RWPE2 (cell line): ENCODE measurements around the gene XIRP2.
"Not testable (repeated sequence)": the region's sequence is repeated elsewhere in the genome, so short reads cannot be mapped to it uniquely, and the experiment has no call there.

Experiments used
- ATAC-seq: fragments of 200-7000 bp; cut with Tn5 transposase; 3 replicates; pipeline ENCODE4 v1.9.1; 2021; ENCODE audit warnings: low read depth
- DNase-seq: peaks from one replicate; pipeline ENCODE4 v3.0.0-alpha.2; 2020; ENCODE audit warnings: low spot score
- H3K27ac ChIP-seq: fragments of 450-650 bp; 2 replicates; pipeline ENCODE4 v1.5.1; 2017; ENCODE audit warnings: mild to moderate bottlenecking; ENCODE audit not compliant: poor library complexity, severe bottlenecking
- H3K27me3 ChIP-seq: fragments of 250-450 bp; sonication (Bioruptor Pico); 2 replicates; pipeline ENCODE4 v1.5.1; 2021; ENCODE audit warnings: mild to moderate bottlenecking, moderate library complexity; ENCODE audit not compliant: insufficient read depth, poor library complexity, severe bottlenecking
- H3K36me3 ChIP-seq: fragments of 250-450 bp; sonication (Bioruptor Pico); 2 replicates; pipeline ENCODE4 v1.5.1; 2020; ENCODE audit warnings: low read depth, mild to moderate bottlenecking, moderate library complexity
- H3K4me1 ChIP-seq: fragments of 250-450 bp; sonication (Bioruptor Pico); 2 replicates; pipeline ENCODE4 v1.5.1; 2021; ENCODE audit warnings: mild to moderate bottlenecking, moderate library complexity; ENCODE audit not compliant: insufficient read depth, poor library complexity, severe bottlenecking
- H3K4me3 ChIP-seq: fragments of 250-450 bp; sonication (Bioruptor Pico); 2 replicates; pipeline ENCODE4 v1.5.1; 2021; ENCODE audit warnings: mild to moderate bottlenecking, moderate library complexity; ENCODE audit not compliant: severe bottlenecking
- H3K9me3 ChIP-seq: fragments of 250-450 bp; sonication (Bioruptor Pico); 2 replicates; pipeline ENCODE4 v1.5.1; 2021; ENCODE audit warnings: mild to moderate bottlenecking, moderate library complexity; ENCODE audit not compliant: severe bottlenecking
- CTCF ChIP-seq: fragments of 450-650 bp; IDR thresholded peaks from one replicate; pipeline ENCODE4 v1.5.1; 2017; ENCODE audit warnings: mild to moderate bottlenecking, moderate library complexity; ENCODE audit not compliant: poor library complexity, severe bottlenecking

The XIRP2 gene

GRCh38 chr2:167103757-167104133 lies 215.5 kb downstream of the XIRP2 start:
- no peak for ATAC-seq

GRCh38 chr2:167104691-167105090 lies 216.4 kb downstream of the XIRP2 start:
- no peaks in the 10 kb centered on the region for H3K36me3 ChIP-seq
- H3K27ac ChIP-seq = no peak overlapping the region
- H3K27me3 ChIP-seq = no peaks in the 10 kb centered on the region
- H3K4me1 ChIP-seq = no peaks in the 10 kb centered on the region
- DNase-seq (no peak), ATAC-seq (no peak)
- TF ChIP-seq CTCF = no peak
- H3K4me3 ChIP-seq = no peak overlapping the region
- no peaks in the 10 kb centered on the region for H3K9me3 ChIP-seq

More at GRCh38 chr2:167103757-167104133, 215.5 kb downstream of the XIRP2 start:
- Histone ChIP-seq H3K27me3 (no peaks in the 10 kb centered on the region), H3K9me3 (no peaks in the 10 kb centered on the region), H3K27ac (no peak overlapping the region), H3K4me3 (no peak overlapping the region), H3K4me1 (no peaks in the 10 kb centered on the region), H3K36me3 (no peaks in the 10 kb centered on the region)
- DNase-seq = no peak
- TF ChIP-seq CTCF = no peak

GRCh38 chr2:167109682-167110081 lies 221.4 kb downstream of the XIRP2 start:
- not testable (repeated sequence) for H3K4me3 ChIP-seq, DNase-seq, H3K4me1 ChIP-seq, H3K27ac ChIP-seq, ATAC-seq, H3K36me3 ChIP-seq, H3K9me3 ChIP-seq, H3K27me3 ChIP-seq

- Histone ChIP-seq H3K4me1 (no peaks in the 10 kb centered on the region), H3K4me3 (no peak overlapping the region), H3K9me3 (no peaks in the 10 kb centered on the region), H3K27ac (no peak overlapping the region), H3K27me3 (no peaks in the 10 kb centered on the region), H3K36me3 (no peaks in the 10 kb centered on the region)
- no peak for TF ChIP-seq CTCF
- no peak for ATAC-seq
- no peak for DNase-seq
Measured at GRCh38 chr2:167110345-167110744, 222.1 kb downstream of the XIRP2 start.

DNA sequence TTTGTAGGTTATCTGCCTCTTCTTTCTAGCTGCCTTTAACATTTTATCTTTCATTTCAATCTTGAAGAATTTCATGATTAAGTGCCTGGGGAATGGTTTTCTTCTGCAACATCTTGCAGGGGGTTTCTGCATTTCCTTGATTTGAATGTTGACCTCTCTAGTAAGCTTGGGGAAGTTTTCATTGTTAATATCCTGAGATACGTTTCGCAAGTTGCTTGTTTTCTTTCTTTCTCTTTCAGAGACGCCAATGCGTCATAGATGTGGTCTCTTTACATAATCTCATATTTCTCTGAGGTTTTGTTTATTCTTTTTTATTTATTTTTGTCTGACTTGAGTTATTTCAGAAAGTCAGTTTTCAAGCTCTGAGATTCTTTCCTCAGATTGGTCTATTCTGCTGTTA lies 225.7 kb downstream of the XIRP2 start:
- no peak for TF ChIP-seq CTCF
- Histone ChIP-seq H3K4me1 (no peaks in the 10 kb centered on the region), H3K27ac (no peak overlapping the region), H3K36me3 (no peaks in the 10 kb centered on the region), H3K9me3 (no peaks in the 10 kb centered on the region), H3K4me3 (no peak overlapping the region), H3K27me3 (no peaks in the 10 kb centered on the region)
- ATAC-seq (no peak), DNase-seq (no peak)

DNA sequence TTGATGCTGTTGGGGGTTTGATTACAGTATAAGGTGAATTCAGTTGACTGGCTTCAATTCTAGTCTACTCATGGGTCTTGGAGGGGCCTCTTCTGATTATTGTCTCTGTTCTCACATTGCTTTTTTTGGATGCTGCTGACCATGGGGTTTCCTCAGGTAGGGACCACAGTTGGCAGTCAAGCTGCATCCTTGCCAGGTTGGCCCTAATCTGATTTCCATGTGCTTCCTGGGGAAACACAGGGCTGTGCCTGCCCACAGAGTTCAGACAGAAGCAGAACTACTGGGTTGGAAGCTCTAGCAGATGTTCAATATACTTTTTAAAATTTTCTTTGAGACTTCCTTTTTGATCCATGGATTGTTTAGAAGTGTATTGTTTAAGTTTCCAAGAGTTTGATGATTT lies 227.3 kb downstream of the XIRP2 start:
- no peaks in the 10 kb centered on the region for H3K36me3 ChIP-seq

More for the DNA sequence above, 227.3 kb downstream of the XIRP2 start:
- DNase-seq = no peak
- H3K9me3 ChIP-seq = no peaks in the 10 kb centered on the region
- H3K27ac ChIP-seq = no peak overlapping the region
- TF ChIP-seq CTCF = no peak
- H3K4me1 ChIP-seq = no peaks in the 10 kb centered on the region
- no peaks in the 10 kb centered on the region for H3K27me3 ChIP-seq
- ATAC-seq = no peak
- H3K4me3 ChIP-seq = no peak overlapping the region
